Calu3 (cell line): ENCODE measurements around the gene BCL2L13. TPM values are rescaled to one million over a fixed set of nuclear protein-coding genes. Genes with fewer than 3 reads are reported as not detected.

ENCODE experiments used
- BruUV-seq: library from RNA; stranded (reverse); fragments of 400-500 nt; replicated peaks from 2 replicates; lab custom pipeline; 2021; lab: Mats Ljungman, UMichigan
- CTCF ChIA-PET: fragments of 300-600 bp; sonication (Branson Sonifier 250); formaldehyde crosslinking; loops from one replicate; lab custom pipeline; 2022; ENCODE audit warnings: antibody characterized with exemption; lab: Charles Lee
- DNase-seq: peaks from one replicate; pipeline ENCODE4 v3.0.0; 2022
- H3K27ac Mint-ChIP-seq: one replicate; pipeline ENCODE4 v1.8.0; 2022; ENCODE audit warnings: mixed read lengths; ENCODE audit not compliant: unreplicated experiment
- H3K27me3 Mint-ChIP-seq: one replicate; pipeline ENCODE4 v1.8.0; 2022; ENCODE audit warnings: mixed read lengths; ENCODE audit not compliant: unreplicated experiment
- H3K36me3 Mint-ChIP-seq: one replicate; pipeline ENCODE4 v1.8.0; 2022; ENCODE audit warnings: mild to moderate bottlenecking, moderate library complexity, mixed read lengths; ENCODE audit not compliant: insufficient read depth, unreplicated experiment
- H3K4me1 Mint-ChIP-seq: one replicate; pipeline ENCODE4 v1.8.0; 2022; ENCODE audit warnings: mild to moderate bottlenecking, low read depth, mixed read lengths; ENCODE audit not compliant: unreplicated experiment
- H3K4me3 Mint-ChIP-seq: one replicate; pipeline ENCODE4 v1.8.0; 2022; ENCODE audit warnings: mild to moderate bottlenecking, low read depth, moderate library complexity, mixed read lengths; ENCODE audit not compliant: unreplicated experiment
- H3K9me3 Mint-ChIP-seq: one replicate; pipeline ENCODE4 v1.8.0; 2022; ENCODE audit warnings: low read depth, mixed read lengths; ENCODE audit not compliant: unreplicated experiment
- intact Hi-C: fragments of 100-400 bp; cut with micrococcal nuclease; formaldehyde crosslinking; loops from one replicate; pipeline ENCODE4 v1.10.0; 2022; ENCODE audit not compliant: unreplicated experiment
- total RNA-seq: library from RNA; stranded (reverse); gene quantifications from 2 replicates; pipeline ENCODE4 v1.2.3, GENCODE V29; 2022
- TF ChIP-seq, protein P1 (sequence below): fragments of 200-600 bp; IDR thresholded peaks from one replicate; pipeline ENCODE4 v1.8.0; 2022; ENCODE audit warnings: antibody characterized with exemption; ENCODE audit not compliant: unreplicated experiment

Gene BCL2L13
- total RNA-seq, 1 experiment from 2014 or later = 49.3 TPM

DNA sequence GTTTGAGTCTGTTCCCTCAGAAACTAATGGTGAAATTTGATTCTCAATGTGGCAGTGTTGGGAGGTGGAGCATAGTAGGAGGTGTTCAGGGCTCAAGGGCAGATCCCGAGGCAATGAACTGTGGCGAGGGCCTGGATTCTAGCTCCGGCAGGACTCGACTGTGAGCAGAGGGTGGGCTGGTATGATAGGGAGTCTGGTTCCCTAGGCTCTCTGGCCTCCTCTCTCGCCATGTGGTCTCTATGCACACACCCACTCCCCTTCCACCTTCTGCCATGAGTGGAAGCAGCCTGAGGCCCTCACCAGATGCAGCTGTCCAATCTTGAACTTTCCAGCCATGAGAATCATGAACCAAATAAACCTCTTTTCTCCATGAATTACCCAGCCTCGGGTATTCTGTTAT is 42.3 kb upstream of the BCL2L13 start:
- H3K4me3 Mint-ChIP-seq = no peak overlapping the region
- CTCF ChIA-PET = no interaction called here
- TF ChIP-seq, protein P1, sequence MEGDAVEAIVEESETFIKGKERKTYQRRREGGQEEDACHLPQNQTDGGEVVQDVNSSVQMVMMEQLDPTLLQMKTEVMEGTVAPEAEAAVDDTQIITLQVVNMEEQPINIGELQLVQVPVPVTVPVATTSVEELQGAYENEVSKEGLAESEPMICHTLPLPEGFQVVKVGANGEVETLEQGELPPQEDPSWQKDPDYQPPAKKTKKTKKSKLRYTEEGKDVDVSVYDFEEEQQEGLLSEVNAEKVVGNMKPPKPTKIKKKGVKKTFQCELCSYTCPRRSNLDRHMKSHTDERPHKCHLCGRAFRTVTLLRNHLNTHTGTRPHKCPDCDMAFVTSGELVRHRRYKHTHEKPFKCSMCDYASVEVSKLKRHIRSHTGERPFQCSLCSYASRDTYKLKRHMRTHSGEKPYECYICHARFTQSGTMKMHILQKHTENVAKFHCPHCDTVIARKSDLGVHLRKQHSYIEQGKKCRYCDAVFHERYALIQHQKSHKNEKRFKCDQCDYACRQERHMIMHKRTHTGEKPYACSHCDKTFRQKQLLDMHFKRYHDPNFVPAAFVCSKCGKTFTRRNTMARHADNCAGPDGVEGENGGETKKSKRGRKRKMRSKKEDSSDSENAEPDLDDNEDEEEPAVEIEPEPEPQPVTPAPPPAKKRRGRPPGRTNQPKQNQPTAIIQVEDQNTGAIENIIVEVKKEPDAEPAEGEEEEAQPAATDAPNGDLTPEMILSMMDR = no peak
- H3K27me3 Mint-ChIP-seq = no peaks in the 10 kb centered on the region
- H3K9me3 Mint-ChIP-seq = no peaks in the 10 kb centered on the region
- intact Hi-C loops = no loop called here
- H3K4me1 Mint-ChIP-seq = no peaks in the 10 kb centered on the region
- BruUV-seq = no TSS peak
- H3K27ac Mint-ChIP-seq = no peak overlapping the region
- H3K36me3 Mint-ChIP-seq = peaks cover 73% of the 10 kb centered on the region
- no peak for DNase-seq

DNA sequence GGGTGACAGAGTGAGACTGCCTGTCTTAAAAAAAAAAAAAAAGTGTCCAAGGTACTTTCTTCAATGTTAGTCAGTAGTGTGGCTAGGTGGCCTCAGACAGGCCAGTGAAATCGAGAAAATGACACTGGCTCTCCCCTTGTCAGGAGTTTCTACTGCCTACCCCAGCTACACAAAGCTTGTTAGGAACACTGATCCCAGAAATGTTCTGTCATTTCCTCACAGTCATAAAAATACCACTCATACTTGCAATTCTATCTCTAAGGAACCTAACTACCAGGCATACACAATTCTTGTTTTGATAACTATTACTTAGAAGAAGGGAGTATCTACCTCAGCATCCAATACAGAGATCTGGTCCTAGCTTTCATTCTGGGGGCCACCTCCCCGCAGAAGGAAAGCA is 41.3 kb upstream of the BCL2L13 start:
- DNase-seq = no peak
- Mint-ChIP-seq H3K36me3 (peaks cover 63% of the 10 kb centered on the region), H3K9me3 (no peaks in the 10 kb centered on the region), H3K27ac (no peak overlapping the region), H3K4me1 (no peaks in the 10 kb centered on the region), H3K4me3 (no peak overlapping the region), H3K27me3 (no peaks in the 10 kb centered on the region)
- CTCF ChIA-PET = no interaction called here
- BruUV-seq = no TSS peak
- intact Hi-C loops = no loop called here
- TF ChIP-seq, protein P1 = no peak

DNA sequence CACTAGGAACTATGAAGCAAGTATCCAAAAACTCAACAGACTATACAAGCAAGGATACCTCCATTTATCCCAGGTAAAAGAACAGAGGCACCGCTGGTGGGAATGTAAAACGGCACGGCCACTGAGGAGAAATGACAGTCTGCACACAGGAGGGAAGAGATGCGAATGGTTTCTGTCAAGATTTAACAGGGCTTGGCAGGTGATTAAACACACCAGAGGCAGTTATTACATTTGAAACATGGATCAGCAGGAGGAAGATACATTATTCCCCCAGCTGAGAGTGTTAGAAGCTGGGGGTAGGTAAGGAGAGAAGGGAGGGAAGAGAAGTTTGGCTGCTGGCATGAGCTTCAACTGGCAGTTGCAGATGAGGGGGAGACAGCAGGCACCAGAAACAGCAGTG is 40.2 kb upstream of the BCL2L13 start:
- H3K36me3 Mint-ChIP-seq = peaks cover 52% of the 10 kb centered on the region

DNA sequence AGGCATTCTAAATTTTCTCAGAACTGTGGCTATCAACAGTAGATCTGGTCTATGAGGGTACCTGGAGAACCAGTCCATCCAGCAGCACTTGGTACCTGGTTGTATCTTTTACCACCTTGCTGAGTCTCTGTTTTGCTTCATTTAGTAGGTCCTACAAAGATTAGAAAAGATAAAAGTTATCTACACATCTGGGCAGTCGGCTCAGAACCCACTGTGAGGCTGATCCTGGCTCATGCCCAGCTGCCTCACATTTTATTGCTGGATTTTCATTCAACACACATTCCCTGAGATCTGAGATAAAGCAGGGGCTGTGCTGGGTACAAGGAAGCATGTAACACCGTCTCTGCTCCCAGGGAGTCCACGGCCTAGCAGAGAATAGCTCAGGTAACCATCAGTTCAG is 37.5 kb upstream of the BCL2L13 start:
- no peaks in the 10 kb centered on the region for H3K27me3 Mint-ChIP-seq
- BruUV-seq = no TSS peak
- TF ChIP-seq, protein P1 = no peak
- H3K9me3 Mint-ChIP-seq = no peaks in the 10 kb centered on the region
- H3K4me1 Mint-ChIP-seq = no peaks in the 10 kb centered on the region
- H3K36me3 Mint-ChIP-seq = peaks cover 37% of the 10 kb centered on the region
- DNase-seq = no peak
- no peak overlapping the region for H3K4me3 Mint-ChIP-seq
- CTCF ChIA-PET = interaction anchor here (0.8 kb wide), 1 partner anchor 43 kb away, joined by 3 read pairs; no protein-coding TSS in a partner anchor
- intact Hi-C loops = loop anchor here (10.0 kb wide), 1 partner anchor 46 kb away; no protein-coding TSS in a partner anchor
- no peak overlapping the region for H3K27ac Mint-ChIP-seq

More for the DNA sequence above, 40.2 kb upstream of the BCL2L13 start:
- no peak for DNase-seq
- CTCF ChIA-PET = no interaction called here
- no peaks in the 10 kb centered on the region for H3K4me1 Mint-ChIP-seq
- no TSS peak for BruUV-seq
- no peak overlapping the region for H3K27ac Mint-ChIP-seq
- H3K4me3 Mint-ChIP-seq = no peak overlapping the region
- no peaks in the 10 kb centered on the region for H3K9me3 Mint-ChIP-seq
- intact Hi-C loops = no loop called here
- H3K27me3 Mint-ChIP-seq = no peaks in the 10 kb centered on the region
- TF ChIP-seq, protein P1 = no peak
